Measurements from ENCODE around the gene RPA3.

- TF ChIP-seq CTCF (IDR thresholded peaks at IDR 0.05): no peak
- no peak for TF ChIP-seq POLR2A (IDR thresholded peaks at IDR 0.05)
- no peak for TF ChIP-seq POLR2AphosphoS5 (IDR thresholded peaks at IDR 0.05)
Observed at GRCh38 chr7:7688956-7689355, 29.5 kb downstream of the RPA3 start.
